ENCODE data around the gene F13A1.

The F13A1 gene

DNA sequence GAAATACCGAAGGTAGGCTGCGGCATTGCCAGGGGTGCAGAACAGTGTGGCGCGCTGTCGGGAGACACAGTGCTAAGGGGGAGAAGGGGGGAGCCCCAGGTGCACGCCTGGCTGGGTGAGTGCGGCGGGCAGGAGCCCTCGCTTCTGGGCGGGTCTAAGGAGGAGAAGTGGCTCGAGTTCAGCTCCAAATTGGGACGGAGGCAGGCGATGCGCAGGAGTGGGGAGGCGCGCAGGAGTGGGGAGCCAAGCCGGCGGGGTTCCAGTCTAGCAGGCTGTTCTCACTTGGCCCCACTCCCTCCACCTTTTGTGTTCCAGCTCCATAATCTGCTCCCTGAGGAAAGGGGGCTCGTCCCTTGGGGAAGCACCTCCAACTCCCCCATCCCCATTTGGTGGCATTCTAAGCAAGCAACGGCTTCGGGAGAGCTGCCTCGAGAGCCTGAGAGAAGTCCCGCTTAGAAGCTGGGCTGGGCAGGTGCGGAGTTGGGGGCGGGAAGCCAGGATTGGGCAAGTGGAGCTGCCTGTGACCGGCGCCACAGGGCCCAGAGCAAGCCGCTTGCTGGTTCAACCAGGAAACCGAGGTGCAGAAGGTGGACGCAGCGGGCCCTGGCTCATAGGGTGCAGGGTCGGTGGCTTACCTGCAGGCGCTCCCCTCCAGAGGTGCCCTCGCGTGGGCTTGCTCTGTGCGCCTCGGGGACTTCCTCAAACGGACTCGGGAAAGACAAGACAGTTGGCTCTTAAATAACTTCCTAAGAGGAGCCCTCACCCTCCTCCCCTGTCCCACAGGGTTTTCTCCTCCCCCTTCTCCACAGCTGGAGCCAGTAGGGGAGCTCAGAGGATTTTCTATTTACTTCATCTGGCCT, at the start of gene F13A1:
Gene F13A1, minus strand, starts transcription at position 711 of the 860 bp plus-strand sequence. CDS start 1,998 bp downstream, outside the sequence.
- DNase-seq (ENCODE audit: low read depth in 2 of 3, low spot score in 1 of 3), result no peak

DNA sequence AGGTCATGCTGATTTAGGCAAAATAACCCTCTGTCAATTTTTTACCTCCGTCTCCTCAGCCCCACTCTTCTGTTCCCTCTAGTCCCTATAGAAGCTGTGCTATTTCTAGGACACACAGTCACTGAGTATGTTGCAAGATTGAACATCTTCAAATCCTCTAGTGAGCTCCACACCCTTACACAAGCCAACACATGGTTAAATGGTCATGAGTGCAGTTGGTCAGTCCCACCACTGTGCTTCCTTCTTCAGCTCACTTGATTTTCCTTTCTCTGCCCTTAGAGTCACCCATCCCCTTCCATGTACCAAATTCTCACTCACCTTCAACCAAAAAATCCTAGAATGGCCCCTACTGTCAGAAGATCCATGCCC, 48.2 kb upstream of the F13A1 start:
- no peak for DNase-seq (ENCODE audit: low read depth in 2 of 3, low spot score in 1 of 3)

DNA sequence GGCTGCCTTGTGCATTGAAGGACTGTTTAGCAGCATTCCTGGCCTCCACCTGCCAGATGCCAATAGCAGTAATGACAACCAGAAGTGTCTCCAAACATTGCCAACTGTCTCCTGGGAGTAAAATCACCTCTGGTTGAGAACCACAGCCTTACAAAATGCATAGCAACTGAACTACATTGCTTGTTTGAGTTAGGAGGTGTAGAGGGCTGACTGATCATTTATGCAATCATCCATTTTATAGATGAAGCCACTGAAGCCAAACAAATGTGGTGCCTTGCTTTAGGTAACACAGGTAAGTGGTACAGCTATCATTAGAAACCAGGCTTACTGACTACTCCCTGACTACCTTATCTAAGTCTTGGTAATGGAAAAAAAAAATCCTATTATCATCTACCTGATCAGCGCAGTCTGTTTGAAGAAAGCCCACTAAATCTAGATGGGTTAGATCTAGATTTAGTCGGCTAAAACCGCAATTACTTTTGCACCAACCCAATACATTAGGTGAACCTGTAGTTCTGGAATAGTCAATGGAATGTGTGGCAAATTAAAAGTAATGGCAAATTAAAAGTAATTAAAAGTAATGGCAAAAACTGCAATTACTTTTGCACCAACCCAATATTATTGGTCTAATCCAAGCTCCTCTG, 47.7 kb upstream of the F13A1 start:
- no peak for DNase-seq (ENCODE audit: low read depth in 2 of 3, low spot score in 1 of 3)

DNA sequence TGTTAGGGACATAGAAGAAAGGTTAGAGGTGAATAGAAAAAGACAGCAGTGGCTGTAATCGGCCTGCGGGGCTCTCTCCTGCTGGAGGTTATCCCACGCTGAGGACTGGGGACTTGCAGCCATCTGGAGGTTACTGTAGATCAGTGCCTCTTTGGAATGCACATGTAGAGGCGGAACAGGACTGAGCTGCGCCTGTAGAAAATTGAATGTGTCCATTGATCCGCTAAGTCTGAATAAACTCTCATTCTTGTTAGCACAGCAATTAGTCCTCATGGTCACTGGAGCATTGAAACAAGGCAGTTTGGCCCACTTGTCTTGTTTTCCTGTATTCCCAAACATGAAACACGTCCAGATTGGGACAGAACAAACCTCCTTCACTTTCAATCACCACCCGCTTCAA, 46.3 kb upstream of the F13A1 start:
- no peak for DNase-seq (ENCODE audit: low read depth in 2 of 3, low spot score in 1 of 3)

DNA sequence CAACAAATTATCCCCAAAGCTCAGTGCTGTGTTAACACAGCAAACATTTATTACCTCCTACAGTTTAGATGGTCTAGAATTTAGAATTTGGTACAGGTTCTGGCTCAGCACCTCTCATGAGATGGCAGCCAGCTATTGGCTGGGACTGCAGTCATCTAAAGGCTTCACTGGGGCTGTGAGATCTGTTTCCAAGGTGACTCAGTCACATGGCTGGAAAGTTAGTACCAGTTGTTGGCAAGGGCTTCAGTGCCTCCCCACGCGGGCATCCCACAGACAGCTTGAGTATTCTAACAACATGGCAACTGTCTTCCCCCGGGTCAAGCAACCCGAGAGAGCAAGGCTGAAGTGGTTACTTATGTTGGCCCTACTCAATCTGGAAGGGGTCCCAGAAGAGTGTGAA, 44.8 kb upstream of the F13A1 start:
- DNase-seq (ENCODE audit: low read depth in 2 of 3, low spot score in 1 of 3), result no peak

DNA sequence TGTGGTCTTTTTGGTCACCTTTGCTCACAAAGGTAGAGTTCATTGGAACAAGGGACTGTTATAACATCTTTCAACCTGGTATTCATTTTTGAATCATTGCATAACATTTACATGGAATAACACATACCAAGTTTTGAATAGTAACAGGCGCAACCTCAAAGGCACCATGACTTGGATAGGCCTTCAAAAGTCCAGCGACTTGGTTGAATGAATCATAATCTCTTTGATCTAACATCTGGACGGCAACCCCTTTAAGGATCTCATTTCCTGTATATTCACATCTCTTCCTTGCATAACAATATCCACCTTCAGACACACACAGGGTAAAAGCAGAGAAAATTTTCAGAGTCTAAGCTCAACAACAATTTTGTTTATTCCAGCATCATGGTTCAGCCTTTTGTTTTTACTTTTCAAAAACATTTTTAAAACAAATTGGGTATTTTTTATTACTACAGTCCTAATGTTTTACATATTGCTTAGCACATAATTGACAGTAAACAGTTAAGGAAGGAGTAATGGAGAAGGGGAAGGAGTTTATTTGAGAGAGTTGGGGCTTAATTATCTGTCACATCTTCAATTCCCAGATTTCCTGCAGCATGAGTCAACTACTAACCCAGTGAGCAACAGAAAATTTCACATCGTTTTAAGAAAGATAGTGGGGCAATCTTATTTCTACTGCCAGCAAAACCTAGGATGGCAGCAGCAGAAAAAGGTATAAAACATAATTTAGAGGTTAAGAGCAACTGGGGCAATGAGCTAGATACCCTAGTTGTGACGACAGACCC, 41.8 kb upstream of the F13A1 start:
- DNase-seq (ENCODE audit: low read depth in 2 of 3, low spot score in 1 of 3), result no peak

DNA sequence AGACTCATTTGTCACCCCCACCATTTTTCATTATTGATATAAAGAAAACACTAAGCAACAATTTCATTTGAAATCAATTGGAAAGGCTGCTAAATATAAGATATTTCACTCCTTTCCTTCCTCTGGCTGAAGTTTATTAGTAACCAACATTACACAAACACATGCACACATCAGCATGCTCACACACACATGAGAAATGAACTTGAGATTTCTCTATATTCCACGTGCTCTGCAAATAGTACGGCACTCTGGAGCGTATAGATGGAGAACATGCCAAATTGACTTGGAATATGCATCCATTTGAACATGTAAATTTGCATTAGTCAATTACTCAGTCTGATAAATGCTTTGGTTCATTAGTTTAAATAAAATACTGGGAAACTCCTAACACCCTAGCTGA, 37.1 kb upstream of the F13A1 start:
- no peak for DNase-seq (ENCODE audit: low read depth in 2 of 3, low spot score in 1 of 3)

DNA sequence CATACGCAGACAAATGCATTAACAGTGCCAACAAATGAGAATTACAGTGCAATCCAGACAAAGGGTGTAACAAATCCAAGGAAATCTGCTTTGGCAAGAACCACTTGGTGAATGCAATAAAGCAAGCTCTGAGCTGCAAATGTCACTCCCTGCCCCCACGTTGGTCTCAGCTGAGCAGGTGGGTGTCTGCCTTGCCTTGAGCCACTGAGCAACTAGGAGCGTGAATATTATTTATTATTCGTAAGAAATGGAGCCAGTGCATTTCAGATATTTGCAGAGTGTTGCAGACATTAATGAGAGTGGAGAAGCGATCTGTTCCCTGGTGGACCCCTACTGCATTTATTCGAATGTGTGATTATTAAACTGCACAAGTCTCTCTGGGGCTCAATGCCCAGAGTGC, 36.6 kb upstream of the F13A1 start:
- DNase-seq (ENCODE audit: low read depth in 2 of 3, low spot score in 1 of 3), result no peak

DNA sequence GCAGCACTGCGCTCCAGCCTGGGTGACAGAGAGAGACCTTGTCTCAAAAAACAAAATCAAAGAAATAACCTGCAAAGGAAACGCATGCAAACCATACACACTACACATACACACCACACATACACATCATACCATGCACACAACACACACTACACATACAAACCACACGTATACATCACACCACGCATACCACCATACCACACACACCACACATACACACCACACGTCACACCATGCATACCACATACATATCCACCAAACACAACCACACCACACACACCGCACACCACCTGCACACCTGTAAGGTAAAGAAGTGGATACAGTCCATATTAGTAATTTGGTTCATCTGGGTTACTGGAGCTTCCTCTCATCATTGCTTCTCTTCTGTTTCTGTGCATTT, 32.3 kb upstream of the F13A1 start:
- DNase-seq (ENCODE audit: low read depth in 2 of 3, low spot score in 1 of 3), result no peak

DNA sequence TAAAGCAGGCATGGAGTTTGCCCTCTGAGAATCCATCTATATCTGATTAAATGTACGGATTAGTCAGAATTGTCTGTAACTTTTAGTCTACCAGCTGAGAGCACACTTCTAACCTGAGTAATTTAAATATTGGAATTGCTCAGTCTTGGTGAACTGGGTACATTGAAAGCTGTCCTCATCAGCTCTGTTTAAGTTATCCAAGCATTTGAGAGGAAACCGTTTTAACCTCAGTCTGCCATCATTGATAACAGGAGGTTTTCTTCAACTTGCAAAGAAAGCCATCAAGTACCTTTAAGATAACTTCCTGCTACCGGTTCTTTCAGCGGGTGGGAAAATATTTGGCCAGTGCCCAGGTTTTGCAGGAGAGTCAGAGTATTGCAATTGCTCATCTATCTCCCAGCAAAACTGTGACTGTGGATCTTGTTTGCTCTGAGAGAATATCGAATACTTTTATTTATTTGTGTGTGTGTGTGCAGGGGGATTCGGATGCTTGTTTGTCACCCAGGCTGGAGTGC, 31.1 kb upstream of the F13A1 start:
- DNase-seq (ENCODE audit: low read depth in 2 of 3, low spot score in 1 of 3), result no peak

DNA sequence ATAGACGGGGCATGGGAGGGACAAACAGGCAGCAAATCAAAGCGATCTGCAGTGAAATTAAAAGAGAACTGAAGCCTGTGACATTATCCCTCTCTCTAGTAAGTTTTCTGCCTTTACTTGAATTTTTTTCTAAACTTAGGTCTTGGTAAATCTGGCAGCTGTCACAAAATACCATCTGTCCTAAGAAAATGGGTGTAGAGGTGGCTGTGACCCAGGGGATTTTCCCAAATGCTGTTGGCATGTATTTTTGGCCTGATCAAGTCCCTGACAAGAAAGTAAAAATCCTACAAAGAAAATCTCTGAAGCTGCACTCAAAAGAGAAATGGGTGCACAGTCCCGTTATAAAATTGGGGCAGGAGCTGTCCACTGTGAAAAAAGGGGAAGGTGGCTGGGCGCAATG, 30.2 kb upstream of the F13A1 start:
- no peak for DNase-seq (ENCODE audit: low read depth in 2 of 3, low spot score in 1 of 3)

DNA sequence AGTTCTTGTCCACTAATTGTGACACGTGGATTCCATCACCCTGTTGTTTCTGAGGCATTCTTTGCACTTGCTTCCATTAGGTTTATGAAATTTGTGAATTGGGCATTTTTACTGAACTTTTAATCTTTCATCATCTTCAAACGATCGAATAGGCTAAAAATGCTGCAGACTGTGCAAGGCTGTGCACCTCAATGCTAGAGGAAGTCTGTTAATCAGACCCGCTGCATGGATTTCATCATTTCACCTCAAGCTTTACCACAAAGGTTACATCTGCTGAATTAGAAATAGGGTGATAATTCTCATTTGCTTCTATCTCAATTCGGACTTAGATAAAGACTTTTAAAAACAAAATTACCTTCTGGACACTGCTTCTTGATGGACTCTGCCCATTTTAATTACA, 27.8 kb upstream of the F13A1 start:
- DNase-seq (ENCODE audit: low read depth in 2 of 3, low spot score in 1 of 3), result no peak

DNA sequence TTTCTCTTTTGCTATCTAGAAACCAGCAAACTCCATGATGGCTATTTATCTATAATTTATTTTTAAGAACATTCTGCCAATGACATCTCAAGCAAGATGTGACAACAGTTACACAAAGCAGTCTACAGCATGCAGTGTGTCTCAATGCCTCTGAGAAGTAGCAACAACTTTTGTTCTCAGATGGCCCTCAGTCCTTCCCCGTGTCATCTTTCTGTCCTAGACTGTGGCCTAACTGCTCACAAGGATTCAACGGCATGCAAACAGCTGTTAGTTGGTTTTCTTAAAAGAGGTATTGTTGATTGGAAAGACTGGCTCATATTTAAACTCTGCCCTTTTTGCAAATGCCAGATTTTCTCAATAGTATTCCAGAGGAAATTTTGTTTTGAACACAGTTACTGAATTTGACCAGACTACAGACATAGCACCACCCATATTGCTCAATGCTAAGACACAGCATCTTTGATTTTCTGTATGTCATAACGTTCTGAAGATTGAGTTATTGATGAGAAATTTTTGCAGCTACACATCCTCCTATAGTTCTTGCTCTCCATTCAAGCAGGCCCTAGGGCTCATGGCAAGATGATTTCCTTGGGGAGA, 26.1 kb upstream of the F13A1 start:
- no peak for DNase-seq (ENCODE audit: low read depth in 2 of 3, low spot score in 1 of 3)

DNA sequence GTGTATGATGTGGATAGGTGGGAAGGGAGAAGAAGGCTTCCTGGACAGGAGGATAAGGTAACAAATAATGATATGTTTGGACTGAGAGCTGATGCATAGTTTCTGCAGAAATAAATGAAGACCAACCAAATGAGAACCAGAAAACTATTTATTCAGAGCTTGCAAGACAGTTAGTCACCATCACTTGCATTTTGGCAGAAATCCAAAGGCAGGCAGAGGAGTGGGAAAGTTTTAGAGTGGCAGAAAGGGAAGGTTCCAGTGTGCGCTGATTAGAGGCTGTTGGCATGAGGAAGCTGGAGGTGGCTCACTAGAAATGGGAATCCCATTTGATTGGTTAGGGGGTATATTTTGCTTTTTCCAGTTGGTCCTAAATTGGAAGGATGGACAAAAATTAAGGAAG, 13.0 kb upstream of the F13A1 start:
- DNase-seq (ENCODE audit: low read depth in 2 of 3, low spot score in 1 of 3), result no peak

DNA sequence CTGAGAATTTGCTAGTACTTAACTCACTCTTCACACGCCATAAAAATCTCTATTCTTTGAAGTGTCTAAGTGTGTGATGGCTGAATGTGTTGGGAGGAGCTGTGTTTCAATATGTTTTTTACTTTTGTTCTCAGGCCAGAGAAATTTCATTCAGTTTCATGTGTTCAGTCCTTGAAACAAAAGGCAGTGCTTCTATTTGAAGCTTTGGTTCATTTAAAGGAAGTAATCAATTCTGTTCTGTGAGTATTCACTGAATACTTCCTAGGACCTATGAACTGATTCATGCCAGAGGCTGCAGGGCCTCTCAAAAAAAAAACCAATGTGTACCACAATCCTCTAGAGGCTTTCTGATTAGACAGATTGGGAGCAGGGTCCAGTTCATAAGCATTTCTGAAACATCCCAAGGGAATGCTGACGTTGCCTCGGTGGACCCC, 12.4 kb upstream of the F13A1 start:
- DNase-seq (ENCODE audit: low read depth in 2 of 3, low spot score in 1 of 3), result no peak

DNA sequence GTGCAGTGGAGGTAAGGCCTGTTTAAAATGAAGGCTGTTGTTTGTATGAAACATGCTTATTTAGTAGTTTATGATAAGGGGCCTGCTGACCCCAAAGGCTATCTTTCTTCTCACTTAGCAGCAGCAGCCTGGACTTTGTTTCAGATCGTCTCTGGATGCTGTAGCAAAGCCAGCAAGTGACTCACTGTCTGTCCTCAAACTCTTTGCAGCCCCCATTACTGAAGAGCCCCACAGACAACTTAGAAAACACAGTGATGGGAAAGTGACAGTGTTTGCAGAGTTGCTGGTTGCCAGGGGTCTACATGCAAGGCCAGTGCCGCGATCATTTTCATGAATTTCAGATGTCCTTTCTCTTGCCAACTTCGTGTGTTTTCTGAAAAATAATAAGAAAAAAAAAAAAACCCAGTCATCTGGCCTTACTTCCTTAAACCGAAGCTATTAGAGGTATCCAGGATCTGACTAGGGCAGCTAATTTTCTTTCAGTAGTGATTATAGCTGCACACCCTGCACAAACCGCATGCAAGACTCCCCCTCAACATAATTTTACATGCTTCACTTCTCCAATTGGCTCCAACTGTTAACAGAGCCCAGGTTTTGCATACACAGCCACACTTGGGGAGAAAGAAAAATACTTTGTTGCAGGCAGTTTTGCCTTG, 11.6 kb upstream of the F13A1 start:
- no peak for DNase-seq (ENCODE audit: low read depth in 2 of 3, low spot score in 1 of 3)

DNA sequence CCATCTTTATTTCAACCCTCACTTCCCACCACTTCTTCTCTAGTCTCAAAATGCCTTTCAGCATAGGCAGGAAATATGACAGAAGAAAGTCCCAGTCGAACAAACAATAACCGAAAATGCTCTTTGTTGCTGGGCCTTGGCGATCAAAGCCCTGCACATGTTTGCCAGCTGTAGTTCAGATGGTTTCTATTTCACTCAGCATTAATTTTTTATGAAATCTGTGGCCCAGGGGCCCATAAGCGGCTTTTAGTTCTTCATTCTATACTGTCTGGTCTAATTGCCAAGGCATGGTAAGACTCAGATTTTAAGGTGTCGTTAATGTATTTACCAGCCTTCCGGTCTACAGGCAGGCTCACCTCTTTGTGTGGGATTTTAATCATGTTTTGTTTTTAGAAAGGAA, 10.9 kb upstream of the F13A1 start:
- no peak for DNase-seq (ENCODE audit: low read depth in 2 of 3, low spot score in 1 of 3)

DNA sequence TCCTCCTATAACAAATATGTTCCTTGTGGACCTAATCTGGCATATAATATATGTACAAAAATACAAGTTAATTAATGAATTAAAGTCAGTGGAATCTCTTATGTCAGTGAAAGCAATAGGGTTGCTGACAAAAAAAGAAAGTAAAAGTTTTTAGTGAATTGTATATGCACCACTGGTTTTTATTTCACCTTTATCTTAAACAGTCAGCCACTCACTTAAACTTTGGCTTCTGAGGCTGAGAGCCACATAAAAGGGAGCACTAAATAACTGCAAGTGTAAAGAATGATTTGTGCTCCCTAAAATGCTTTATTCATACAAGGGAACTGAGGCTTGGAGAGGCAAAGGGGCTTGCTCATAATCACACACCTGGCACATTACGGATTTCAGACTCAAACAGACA, 9.9 kb upstream of the F13A1 start:
- no peak for DNase-seq (ENCODE audit: low read depth in 2 of 3, low spot score in 1 of 3)

DNA sequence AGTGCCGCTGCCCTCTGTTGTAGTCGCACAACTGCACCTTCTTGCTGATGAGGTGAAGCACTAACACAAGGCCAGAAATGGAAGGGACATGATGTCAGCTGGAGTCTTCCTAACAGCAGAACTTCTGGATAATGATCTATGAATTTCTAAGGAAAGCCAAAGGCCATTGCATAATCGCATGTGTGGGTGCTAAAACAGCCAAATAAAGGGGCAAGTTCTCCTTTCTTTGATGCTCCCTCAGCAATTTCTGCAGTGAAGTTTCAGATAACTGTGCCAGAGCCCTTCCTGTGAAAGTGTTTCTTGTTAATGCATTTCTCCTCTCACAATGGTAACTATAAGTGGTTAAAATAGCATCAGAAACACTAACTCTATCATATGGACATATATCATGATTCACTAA, 8.0 kb upstream of the F13A1 start:
- no peak for DNase-seq (ENCODE audit: low read depth in 2 of 3, low spot score in 1 of 3)

DNA sequence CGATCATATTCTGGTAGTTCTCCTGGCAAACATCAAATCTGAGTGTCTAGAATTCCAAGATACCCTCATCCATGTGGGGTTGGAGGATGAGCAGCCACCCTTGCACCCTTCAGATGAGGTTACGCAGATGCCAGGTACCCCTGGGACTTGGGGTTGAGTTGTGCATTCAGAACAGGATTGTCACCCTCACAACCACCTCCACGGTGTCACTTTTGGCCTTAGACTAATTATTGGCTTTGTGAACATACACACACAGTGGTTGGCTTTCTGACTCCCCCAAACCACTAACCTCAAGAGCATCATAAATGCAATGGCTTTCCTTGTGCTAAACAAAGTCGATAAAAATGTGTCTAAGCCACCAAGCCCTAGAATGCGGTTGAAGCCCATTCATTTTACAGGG, 2.9 kb upstream of the F13A1 start:
- DNase-seq (ENCODE audit: low read depth in 2 of 3, low spot score in 1 of 3), result no peak

DNA sequence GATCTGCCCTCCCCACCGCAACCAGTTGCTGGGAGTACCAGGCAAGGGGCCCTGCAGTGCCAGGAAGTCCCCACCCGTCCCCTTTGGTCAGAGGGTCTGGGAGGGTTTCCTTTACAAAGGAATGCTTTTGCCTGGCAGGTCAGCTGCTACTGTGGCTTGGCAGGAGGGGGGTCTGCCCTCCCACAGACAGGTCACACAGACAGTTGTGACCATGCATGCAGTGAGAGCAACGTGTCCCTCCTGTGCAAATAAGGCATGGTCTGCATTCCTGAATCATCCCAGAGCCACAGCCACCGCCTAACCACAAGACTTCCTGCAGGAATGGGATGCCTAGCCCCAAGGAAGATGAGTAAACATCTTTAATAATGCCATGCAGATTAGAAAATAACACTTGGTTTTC, 439 bp upstream of the F13A1 start:
- no peak for DNase-seq (ENCODE audit: low read depth in 2 of 3, low spot score in 1 of 3)

All from stimulated activated CD4-positive, alpha-beta T cell treated with anti-CD3 and anti-CD28 coated beads, Interleukin-12 subunit alpha, Interleukin-12 subunit beta, amount 100 ng/mL, for 48 hours (primary cell).